Cardiac fibroblast (primary cell): ENCODE measurements around the gene SIDT1.
A peak's percentile ranks its signal among the peaks of the same experiment; 100 is the strongest.

Source experiments
- DNase-seq, 2 donors: peaks; one replicate each; pipeline versions ENCODE4 v3.0.0 to v3.0.0-alpha.2; 2010; ENCODE audit warnings: low read depth in 2 of 2
- H3K4me3 ChIP-seq, 2 donors: replicated peaks in 1 of 2; 1 replicate in 1 of 2; 2 replicates in 1 of 2; pipeline ENCODE4 v1.5.1; 2011; ENCODE audit warnings: low read depth in 2 of 2, low read length in 2 of 2, mild to moderate bottlenecking in 2 of 2, moderate library complexity in 1 of 2
- CTCF ChIP-seq: IDR thresholded peaks from one replicate; pipeline ENCODE4 v1.5.1; 2011; ENCODE audit warnings: low read depth, mild to moderate bottlenecking, low read length, inconsistent platforms

The SIDT1 gene

GRCh38 chr3:113555138-113555537, 22.8 kb downstream of the SIDT1 start:
- DNase-seq: no peak
- no peak overlapping the region for H3K4me3 ChIP-seq
- TF ChIP-seq CTCF: no peak

DNA sequence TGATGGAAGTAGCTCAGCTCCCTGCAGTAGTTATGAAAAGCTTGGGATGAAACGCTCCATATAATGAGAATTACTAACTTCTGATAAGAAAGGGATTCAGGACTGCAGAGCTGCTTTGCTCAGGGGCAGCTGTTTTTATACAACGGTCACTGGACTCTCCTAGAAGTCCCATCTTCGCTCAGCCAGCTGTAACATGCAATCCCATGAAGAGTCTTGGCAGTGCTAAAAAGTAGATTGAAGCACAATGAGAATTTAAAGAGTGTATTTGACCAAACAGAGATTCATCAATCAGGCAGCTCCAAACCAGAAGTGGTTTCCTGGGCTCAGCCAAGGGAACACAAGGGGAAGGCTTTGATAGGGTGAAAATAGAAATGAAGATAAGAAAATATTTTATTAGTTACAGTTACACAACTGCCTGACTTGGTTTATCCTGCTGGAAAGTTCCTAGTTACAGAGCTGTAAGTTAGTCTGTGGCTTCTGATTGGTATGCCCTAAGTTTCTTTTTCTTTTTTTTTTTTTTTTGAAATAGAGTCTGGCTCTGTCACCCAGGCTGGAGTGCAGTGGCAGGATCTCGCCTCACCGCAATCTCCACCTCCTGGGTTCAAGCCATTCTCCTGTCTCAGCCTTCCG, 24.1 kb downstream of the SIDT1 start:
- H3K4me3 ChIP-seq: no peak overlapping the region
- no peak for DNase-seq
- TF ChIP-seq CTCF: no peak

GRCh38 chr3:113556946-113557335, 24.6 kb downstream of the SIDT1 start:
- DNase-seq: no peak
- H3K4me3 ChIP-seq: no peak overlapping the region
- no peak for TF ChIP-seq CTCF

GRCh38 chr3:113557374-113557773, 25.0 kb downstream of the SIDT1 start:
- DNase-seq: peak; percentile 34 to 49
- H3K4me3 ChIP-seq: no peak overlapping the region
- TF ChIP-seq CTCF: no peak

DNA sequence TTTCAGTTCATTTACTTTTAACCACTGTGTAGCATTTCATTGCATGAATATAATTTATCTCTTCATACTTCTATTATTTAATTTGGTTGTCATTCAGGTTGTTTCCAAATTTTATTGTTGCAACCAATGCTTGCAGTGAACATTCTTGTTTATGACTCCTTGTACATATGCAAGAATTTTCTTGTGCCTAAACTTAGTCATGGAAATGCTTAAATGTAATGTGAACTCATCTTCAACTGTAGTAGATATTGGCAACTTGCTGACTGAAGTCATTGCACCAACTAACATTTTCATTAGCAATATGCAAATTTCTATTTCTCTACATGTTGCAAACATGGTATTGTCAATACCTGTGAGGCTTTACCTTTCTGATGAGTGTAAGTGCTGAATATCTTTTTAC, 26.7 kb downstream of the SIDT1 start:
- no peak overlapping the region for H3K4me3 ChIP-seq
- DNase-seq: no peak
- no peak for TF ChIP-seq CTCF

DNA sequence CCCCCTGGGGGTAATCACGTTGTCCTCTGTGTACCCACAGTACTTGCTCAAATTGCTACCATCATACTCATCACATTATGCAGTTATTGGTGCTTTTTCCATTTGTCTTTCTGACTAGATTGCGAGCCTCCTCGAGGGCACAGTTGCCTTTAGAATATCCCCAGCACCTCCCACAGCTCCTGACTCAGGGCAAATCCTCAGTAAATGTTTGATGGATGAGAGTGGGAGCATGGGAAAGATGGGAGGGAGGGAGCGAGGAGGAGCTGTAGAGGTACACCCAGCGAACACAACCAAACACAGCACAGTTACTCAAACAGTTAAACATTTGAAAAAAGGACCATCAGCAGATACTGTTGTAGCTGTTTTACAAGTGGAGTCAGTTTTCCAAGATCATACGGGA, 27.9 kb downstream of the SIDT1 start:
- no peak for TF ChIP-seq CTCF
- H3K4me3 ChIP-seq: no peak overlapping the region
- DNase-seq: no peak
